Measurements from ENCODE around the gene RECK.
"Not testable (repeated sequence)": the region's sequence is repeated elsewhere in the genome, so short reads cannot be mapped to it uniquely, and the experiment has no call there.

The RECK gene

GRCh38 chr9:36119476-36119875 is 82.8 kb downstream of the RECK start:
- no peak for DNase-seq

- DNase-seq = no peak
Measured at GRCh38 chr9:36120705-36121104, 84.0 kb downstream of the RECK start.

GRCh38 chr9:36121971-36122370 is 85.3 kb downstream of the RECK start:
- DNase-seq = no peak

- no peak for DNase-seq
Measured at GRCh38 chr9:36123515-36123914, 86.8 kb downstream of the RECK start.

- DNase-seq = no peak
Measured at GRCh38 chr9:36125062-36125855, 88.5 kb downstream of the RECK start.

GRCh38 chr9:36126016-36126730 is 89.5 kb downstream of the RECK start:
- no peak for DNase-seq

GRCh38 chr9:36127652-36128244 is 91.0 kb downstream of the RECK start:
- DNase-seq = peak in 1 of 2 donors; percentile 51

GRCh38 chr9:36128349-36128748 is 91.6 kb downstream of the RECK start:
- no peak for DNase-seq

- no peak for DNase-seq
Measured at GRCh38 chr9:36129139-36129538, 92.4 kb downstream of the RECK start.

- not testable (repeated sequence) for DNase-seq
Measured at GRCh38 chr9:36131666-36132065, 95.0 kb downstream of the RECK start.

- no peak for DNase-seq
Measured at GRCh38 chr9:36132086-36132485, 95.4 kb downstream of the RECK start.

GRCh38 chr9:36134761-36135505 is 98.2 kb downstream of the RECK start:
- DNase-seq = no peak

GRCh38 chr9:36135741-36136271 is 99.1 kb downstream of the RECK start:
- DNase-seq = no peak

GRCh38 chr9:36136272-36136893 is 99.7 kb downstream of the RECK start, which contains the start of gene GLIPR2:
Gene GLIPR2, plus strand, starts transcription at chr9:36136733. Its CDS starts 46 bp downstream, at chr9:36136779.
- peak; percentile 81 to 82 for DNase-seq

GRCh38 chr9:36136894-36137391 is 100.2 kb downstream of the RECK start:
- DNase-seq = no peak

GRCh38 chr9:36137392-36138004 is 100.8 kb downstream of the RECK start:
- DNase-seq = no peak

GRCh38 chr9:36138496-36138895 is 101.8 kb downstream of the RECK start:
- no peak for DNase-seq

GRCh38 chr9:36138901-36139300 is 102.2 kb downstream of the RECK start:
- no peak for DNase-seq

- DNase-seq = peak; percentile 42 to 44
Measured at GRCh38 chr9:36140086-36141084, 103.7 kb downstream of the RECK start.

GRCh38 chr9:36141288-36141687 is 104.6 kb downstream of the RECK start:
- DNase-seq = no peak
